B cell (primary cell): Measurements from ENCODE around the gene ELOVL6. TPM values are rescaled to one million over a fixed set of nuclear protein-coding genes. Genes with fewer than 3 reads are reported as not detected.
"Not testable (repeated sequence)": the region's sequence is repeated elsewhere in the genome, so short reads cannot be mapped to it uniquely, and the experiment has no call there.

ENCODE experiments used
- ATAC-seq: fragments of 200-7000 bp; cut with Tn5 transposase; one replicate; pipeline ENCODE4 v1.10.0; 2021; ENCODE audit warnings: low read depth, mild to moderate bottlenecking, moderate number of reproducible peaks, moderate library complexity
- CTCF ChIA-PET: fragments of 350-600 bp; sonication (Branson Sonifier 250); formaldehyde crosslinking; loops from one replicate; lab custom pipeline; 2021; ENCODE audit warnings: antibody characterized with exemption, inconsistent platforms; lab: Charles Lee
- POLR2A ChIA-PET: fragments of 350-600 bp; sonication (Branson Sonifier 250); formaldehyde crosslinking; loops from one replicate; lab custom pipeline; 2021; ENCODE audit warnings: antibody characterized with exemption; lab: Charles Lee
- DNase-seq: peaks from one replicate; pipeline ENCODE4 v3.0.0; 2013
- H2AFZ ChIP-seq: 2 replicates; pipeline ENCODE4 v1.6.1; 2012; ENCODE audit warnings: mild to moderate bottlenecking, low read depth, low read length; ENCODE audit not compliant: insufficient read depth, poor library complexity, severe bottlenecking
- H3K27ac ChIP-seq, 2 donors: 1 replicate in 1 of 2; 2 replicates in 1 of 2; pipeline ENCODE4 v1.5.1; 2012 to 2013; ENCODE audit warnings: low read length in 2 of 2, mild to moderate bottlenecking in 2 of 2, moderate library complexity in 1 of 2
- H3K27me3 ChIP-seq, 4 experiments: fragments of 200-600 bp in 1 of 4; sonication (generic) in 1 of 4; replicated peaks in 1 of 4; 1 replicate in 2 of 4; 2 replicates in 2 of 4; pipeline versions ENCODE4 v1.6.1 to v1.7.0; 2013 to 2016; ENCODE audit warnings: low read length in 3 of 4, mild to moderate bottlenecking in 2 of 4, mixed read lengths in 1 of 4, moderate library complexity in 1 of 4; ENCODE audit not compliant: insufficient read depth in 4 of 4, control insufficient read depth in 3 of 4; ENCODE audit errors: control extremely low read depth in 1 of 4
- H3K36me3 ChIP-seq, 2 experiments: replicated peaks in 1 of 2; 1 replicate in 1 of 2; 2 replicates in 1 of 2; pipeline versions ENCODE4 v1.6.1 to v1.7.1; 2013; ENCODE audit warnings: low read length in 1 of 2; ENCODE audit not compliant: insufficient read depth in 2 of 2, control insufficient read depth in 1 of 2; ENCODE audit errors: control extremely low read depth in 1 of 2, extremely low read depth in 1 of 2
- H3K4me1 ChIP-seq, 2 donors: fragments of 200-600 bp in 1 of 2; sonication (generic) in 1 of 2; 1 replicate in 1 of 2; 2 replicates in 1 of 2; pipeline versions ENCODE4 v1.5.1 to v1.6.1; 2013 to 2017; ENCODE audit warnings: low read length in 2 of 2; ENCODE audit not compliant: control insufficient read depth in 2 of 2, insufficient read depth in 2 of 2
- H3K4me2 ChIP-seq: replicated peaks from 2 replicates; pipeline ENCODE3; 2012; ENCODE audit warnings: mild to moderate bottlenecking, low read depth, low read length; ENCODE audit not compliant: poor library complexity, severe bottlenecking
- H3K4me3 ChIP-seq, 5 experiments: fragments of 200-600 bp in 1 of 5; sonication (generic) in 1 of 5; 1 replicate in 3 of 5; 2 replicates in 2 of 5; pipeline versions ENCODE4 v1.5.1 to v1.7.0; 2011 to 2016; ENCODE audit warnings: low read length in 4 of 5, mild to moderate bottlenecking in 4 of 5, low read depth in 2 of 5, control low read depth in 1 of 5, moderate library complexity in 1 of 5; ENCODE audit not compliant: insufficient read depth in 1 of 5; ENCODE audit errors: control extremely low read depth in 1 of 5, extremely low read depth in 1 of 5
- H3K79me2 ChIP-seq: fragments of 200-600 bp; sonication (generic); one replicate; pipeline ENCODE4 v1.6.0; 2016; ENCODE audit warnings: low read length; ENCODE audit not compliant: control insufficient read depth, insufficient read depth
- H3K9ac ChIP-seq: fragments of 200-600 bp; sonication (generic); 2 replicates; pipeline ENCODE4 v1.6.1; 2017; ENCODE audit warnings: mild to moderate bottlenecking, low read length, moderate library complexity
- H3K9me3 ChIP-seq, 3 donors: one replicate each; pipeline versions ENCODE4 v1.6.1 to v1.7.1; 2013; ENCODE audit warnings: low read length in 2 of 3; ENCODE audit not compliant: control insufficient read depth in 2 of 3, insufficient read depth in 1 of 3; ENCODE audit errors: control extremely low read depth in 1 of 3
- H4K20me1 ChIP-seq: 2 replicates; pipeline ENCODE4 v1.6.0; 2012; ENCODE audit warnings: mild to moderate bottlenecking, low read length; ENCODE audit not compliant: insufficient read depth, control insufficient read depth, poor library complexity, severe bottlenecking
- H3K27ac Mint-ChIP-seq: one replicate; pipeline ENCODE4 v1.8.0; 2021; ENCODE audit warnings: mixed read lengths
- H3K27me3 Mint-ChIP-seq: one replicate; pipeline ENCODE4 v1.8.0; 2021; ENCODE audit warnings: mixed read lengths
- H3K4me1 Mint-ChIP-seq: one replicate; pipeline ENCODE4 v1.8.0; 2021; ENCODE audit warnings: mixed read lengths
- H3K4me3 Mint-ChIP-seq: one replicate; pipeline ENCODE4 v1.8.0; 2021; ENCODE audit warnings: mixed read lengths
- H3K9me3 Mint-ChIP-seq: one replicate; pipeline ENCODE4 v1.8.0; 2022; ENCODE audit warnings: mixed read lengths; ENCODE audit not compliant: insufficient read depth
- EZH2 ChIP-seq: IDR thresholded peaks from 2 replicates; pipeline ENCODE4 v1.6.1; 2012; ENCODE audit warnings: borderline replicate concordance, low read depth, mild to moderate bottlenecking, moderate library complexity, low read length; ENCODE audit not compliant: insufficient read depth, poor library complexity, severe bottlenecking
- WGBS: methylation state at CpG from one replicate; pipeline ENCODE4 v1.1.5; 2013; ENCODE audit warnings: missing lambda C conversion rate; ENCODE audit not compliant: insufficient coverage; 5-methylcytosine and 5-hydroxymethylcytosine counted together
- intact Hi-C: fragments of 100-400 bp; cut with micrococcal nuclease; formaldehyde crosslinking; loops from one replicate; pipeline ENCODE4 v1.10.0; 2022
- polyA plus RNA-seq: library from polyadenylated mRNA; depleted of rRNA; stranded (reverse); fragments of >200 nt; gene quantifications from 2 replicates; pipeline ENCODE4 v1.2.3, GENCODE V29; 2012
- total RNA-seq, 2 donors: library from RNA; stranded (reverse); fragments of 120-200 nt in 1 of 2; gene quantifications; 1 replicate in 1 of 2; 2 replicates in 1 of 2; pipeline versions ENCODE4 v1.2.3 to v1.2.4, GENCODE V29; 2013 to 2022
- TF ChIP-seq, protein P1 (sequence below): fragments of 200-600 bp; IDR thresholded peaks from one replicate; pipeline ENCODE4 v1.8.0; 2022; ENCODE audit warnings: antibody characterized with exemption, mild to moderate bottlenecking

The ELOVL6 gene
- total and polyA plus RNA-seq, 2 donors (not counting 1 experiment from before 2014, with no cell fraction given), result 0.10 to 0.22 TPM

DNA sequence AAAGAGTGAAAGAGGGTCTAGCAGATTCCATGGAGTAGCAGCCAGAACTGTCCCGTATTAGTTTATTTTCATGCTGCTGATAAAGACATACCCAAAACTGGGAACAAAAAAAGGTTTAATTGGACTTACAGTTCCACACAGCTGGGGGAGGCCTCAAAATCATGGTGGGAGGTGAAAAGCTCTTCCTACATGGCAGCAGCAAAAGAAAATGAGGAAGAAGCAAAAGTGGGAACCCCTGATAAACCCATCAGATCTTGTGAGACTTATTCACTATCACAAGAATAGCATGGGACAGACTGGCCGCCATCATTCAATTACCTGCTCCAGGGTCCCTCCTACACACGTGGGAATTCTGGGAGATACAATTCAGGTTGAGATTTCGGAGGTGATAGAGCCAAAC is 18.8 kb upstream of the ELOVL6 start:
- DNase-seq, H3K9ac ChIP-seq, intact Hi-C loops, H3K4me2 ChIP-seq, H3K4me1 ChIP-seq, H2AFZ ChIP-seq, H3K27ac ChIP-seq, H3K79me2 ChIP-seq, H4K20me1 ChIP-seq, H3K36me3 ChIP-seq, H3K9me3 Mint-ChIP-seq, H3K27ac Mint-ChIP-seq, H3K9me3 ChIP-seq, ATAC-seq, H3K4me3 Mint-ChIP-seq, H3K27me3 ChIP-seq, H3K4me1 Mint-ChIP-seq, POLR2A ChIA-PET, CTCF ChIA-PET, H3K4me3 ChIP-seq: not testable (repeated sequence)
- 90% methylated on average over 3 of the region's 4 CpGs for WGBS
- H3K27me3 Mint-ChIP-seq, result peaks cover 23% of the 10 kb centered on the region

DNA sequence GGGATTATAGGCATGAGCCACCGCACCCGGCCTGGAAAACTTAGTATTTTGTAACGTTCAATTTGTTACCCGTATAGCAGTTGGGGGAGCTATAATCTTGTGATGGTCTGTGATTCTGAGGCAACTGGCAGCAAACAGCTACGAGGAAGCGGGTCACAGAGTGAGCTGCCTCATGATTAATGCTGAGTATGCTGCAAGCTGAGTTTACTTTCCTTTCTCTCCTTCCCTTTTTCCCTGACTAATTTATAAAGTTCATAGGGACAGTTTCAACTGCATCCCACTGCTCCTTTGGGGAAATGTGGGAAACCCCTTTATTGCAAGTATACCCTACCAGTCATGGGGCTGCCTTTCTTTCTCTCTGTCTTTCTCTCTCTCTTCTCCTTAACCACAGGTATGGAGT is 17.7 kb upstream of the ELOVL6 start:
- Histone ChIP-seq H3K4me1 (no peaks in the 10 kb centered on the region), H3K27me3 (no peaks in the 10 kb centered on the region), H3K4me3 (no peak overlapping the region), H3K9ac (no peak overlapping the region), H3K36me3 (no peaks in the 10 kb centered on the region), H3K4me2 (no peak overlapping the region), H2AFZ (no peak overlapping the region), H3K79me2 (no peaks in the 10 kb centered on the region), H4K20me1 (no peaks in the 10 kb centered on the region), H3K9me3 (peaks cover 0 to 7% (median 0%) of the 10 kb centered on the region in 3 donors), H3K27ac (no peak overlapping the region)
- ChIA-PET CTCF (no interaction called here), POLR2A (no interaction called here)
- intact Hi-C loops, result no loop called here
- Mint-ChIP-seq H3K27me3 (peaks cover 18% of the 10 kb centered on the region), H3K9me3 (peaks cover 7% of the 10 kb centered on the region), H3K4me1 (peaks cover under 1% of the 10 kb centered on the region), H3K27ac (no peak overlapping the region), H3K4me3 (no peak overlapping the region)
- WGBS, result 80% methylated on average over 4 of the region's 6 CpGs
- ATAC-seq (no peak), DNase-seq (no peak)
- TF ChIP-seq, protein P1, sequence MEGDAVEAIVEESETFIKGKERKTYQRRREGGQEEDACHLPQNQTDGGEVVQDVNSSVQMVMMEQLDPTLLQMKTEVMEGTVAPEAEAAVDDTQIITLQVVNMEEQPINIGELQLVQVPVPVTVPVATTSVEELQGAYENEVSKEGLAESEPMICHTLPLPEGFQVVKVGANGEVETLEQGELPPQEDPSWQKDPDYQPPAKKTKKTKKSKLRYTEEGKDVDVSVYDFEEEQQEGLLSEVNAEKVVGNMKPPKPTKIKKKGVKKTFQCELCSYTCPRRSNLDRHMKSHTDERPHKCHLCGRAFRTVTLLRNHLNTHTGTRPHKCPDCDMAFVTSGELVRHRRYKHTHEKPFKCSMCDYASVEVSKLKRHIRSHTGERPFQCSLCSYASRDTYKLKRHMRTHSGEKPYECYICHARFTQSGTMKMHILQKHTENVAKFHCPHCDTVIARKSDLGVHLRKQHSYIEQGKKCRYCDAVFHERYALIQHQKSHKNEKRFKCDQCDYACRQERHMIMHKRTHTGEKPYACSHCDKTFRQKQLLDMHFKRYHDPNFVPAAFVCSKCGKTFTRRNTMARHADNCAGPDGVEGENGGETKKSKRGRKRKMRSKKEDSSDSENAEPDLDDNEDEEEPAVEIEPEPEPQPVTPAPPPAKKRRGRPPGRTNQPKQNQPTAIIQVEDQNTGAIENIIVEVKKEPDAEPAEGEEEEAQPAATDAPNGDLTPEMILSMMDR, result no peak
- TF ChIP-seq EZH2, result no peak
